ENCODE measurements around the gene GUCY1A1. TPM values are rescaled to one million over a fixed set of nuclear protein-coding genes. Genes with fewer than 3 reads are reported as not detected.

The GUCY1A1 gene
- total RNA-seq, result 6.9 and 8.5 TPM in 2 replicates

GRCh38 chr4:155666344-155667221 is at the start of gene GUCY1A1:
Gene GUCY1A1, plus strand, starts transcription at chr4:155666848. Its CDS starts 30,020 bp downstream, at chr4:155696868.

GRCh38 chr4:155758481-155759371 is 92.1 kb downstream of the GUCY1A1 start, which contains the start of gene GUCY1B1:
Gene GUCY1B1, plus strand, starts transcription at chr4:155759021. Its CDS starts 120 bp downstream, at chr4:155759141.

Other genes with a start within 250 kb of the GUCY1A1 start
- 3.9 TPM in 2 replicates for gene GUCY1B1, start 92.2 kb downstream of the GUCY1A1 start, total RNA-seq
- not detected in 2 replicates for gene ASIC5, start 199.4 kb downstream of the GUCY1A1 start, total RNA-seq
- gene TDO2, start 236.8 kb downstream of the GUCY1A1 start, total RNA-seq, result not detected in 2 replicates

All from airway epithelial cell (primary cell).